NCI-H748 (cell line): ENCODE results near the gene LRRC25.
"Not testable (repeated sequence)": the region's sequence is repeated elsewhere in the genome, so short reads cannot be mapped to it uniquely, and the experiment has no call there.

ENCODE experiments used
- DNase-seq: peaks from one replicate; lab custom pipeline; 2025; ENCODE audit not compliant: unreplicated experiment; lab: John Stamatoyannopoulos, UW

The LRRC25 gene

GRCh38 chr19:18380843-18381242 lies 16.6 kb downstream of the LRRC25 start:
- DNase-seq, result no peak

- DNase-seq, result peak; percentile 37
These were observed 17.3 kb downstream of the LRRC25 start for GRCh38 chr19:18379803-18380747.

GRCh38 chr19:18377026-18377425 lies 20.4 kb downstream of the LRRC25 start:
- DNase-seq, result peak; percentile 63

- DNase-seq, result peak; percentile 53
These were observed 23.4 kb downstream of the LRRC25 start for GRCh38 chr19:18373892-18374629.

GRCh38 chr19:18373407-18373891 lies 24.0 kb downstream of the LRRC25 start:
- DNase-seq, result no peak

GRCh38 chr19:18368504-18369222 lies 28.8 kb downstream of the LRRC25 start:
- no peak for DNase-seq

- no peak for DNase-seq
These were observed 31.4 kb downstream of the LRRC25 start for GRCh38 chr19:18366021-18366435.

GRCh38 chr19:18364826-18365528 lies 32.4 kb downstream of the LRRC25 start:
- DNase-seq, result peak; percentile 68

- not testable (repeated sequence) for DNase-seq
These were observed 33.1 kb downstream of the LRRC25 start for GRCh38 chr19:18364277-18364825.

- DNase-seq, result no peak
These were observed 33.6 kb downstream of the LRRC25 start for GRCh38 chr19:18363787-18364186.

GRCh38 chr19:18362934-18363542 lies 34.4 kb downstream of the LRRC25 start:
- no peak for DNase-seq

- DNase-seq, result no peak
These were observed 35.8 kb downstream of the LRRC25 start for GRCh38 chr19:18361646-18362045.

GRCh38 chr19:18357041-18357440 lies 40.4 kb downstream of the LRRC25 start:
- no peak for DNase-seq

GRCh38 chr19:18354743-18355142 lies 42.7 kb downstream of the LRRC25 start:
- not testable (repeated sequence) for DNase-seq

- DNase-seq, result no peak
These were observed 43.9 kb downstream of the LRRC25 start for GRCh38 chr19:18353378-18354005.

- DNase-seq, result no peak
These were observed 45.9 kb downstream of the LRRC25 start for GRCh38 chr19:18351544-18351943.

- DNase-seq, result no peak
These were observed 46.9 kb downstream of the LRRC25 start for GRCh38 chr19:18350490-18350889.

GRCh38 chr19:18349524-18350128 lies 47.8 kb downstream of the LRRC25 start:
- DNase-seq, result peak; percentile 22

GRCh38 chr19:18348818-18349339 lies 48.5 kb downstream of the LRRC25 start:
- DNase-seq, result not testable (repeated sequence)
